HEK293 (cell line): Measurements from ENCODE around the gene LGR5.

Source experiments
- CTCF ChIA-PET: fragments of 350-600 bp; formaldehyde crosslinking; extraction: SDS; loops from one replicate; lab custom pipeline; 2021; ENCODE audit warnings: antibody characterized with exemption; lab: Yijun Ruan, JAX
- POLR2A ChIA-PET: fragments of 300-600 bp; formaldehyde crosslinking; extraction: SDS; loops from one replicate; lab custom pipeline; 2020; ENCODE audit warnings: antibody characterized with exemption, inconsistent platforms; lab: Yijun Ruan, JAX
- H3K27ac ChIP-seq: fragments of 200-500 bp; sonication (Bioruptor generic); 2 replicates; pipeline ENCODE4 v1.5.1; 2014; ENCODE audit warnings: low read depth, low read length, control low read depth, inconsistent platforms; ENCODE audit errors: extremely low read depth
- H3K36me3 ChIP-seq, 2 experiments: fragments of 200-500 bp in 1 of 2; sonication (Bioruptor generic) in 1 of 2; 1 replicate in 1 of 2; 2 replicates in 1 of 2; pipeline ENCODE4 v1.5.1; 2014 to 2017; ENCODE audit warnings: inconsistent platforms in 2 of 2, low read length in 2 of 2; ENCODE audit not compliant: control insufficient read depth in 2 of 2, insufficient read depth in 1 of 2
- H3K4me1 ChIP-seq: fragments of 200-500 bp; sonication (Bioruptor generic); 2 replicates; pipeline ENCODE4 v1.5.1; 2014; ENCODE audit warnings: mild to moderate bottlenecking, low read length, inconsistent platforms; ENCODE audit not compliant: control insufficient read depth, insufficient read depth
- H3K4me3 ChIP-seq: 2 replicates; pipeline ENCODE4 v1.5.1; 2011; ENCODE audit warnings: low read depth, mild to moderate bottlenecking, control low read depth, low read length, moderate library complexity
- H3K9me3 ChIP-seq: fragments of 200-500 bp; sonication (Bioruptor generic); 2 replicates; pipeline ENCODE4 v1.5.1; 2014; ENCODE audit warnings: low read depth, low read length, inconsistent platforms; ENCODE audit not compliant: control insufficient read depth, insufficient read depth
- FEZF1 ChIP-seq: fragments of 450-650 bp; formaldehyde crosslinking; IDR thresholded peaks from 2 replicates; pipeline ENCODE4 v1.5.1; 2016; ENCODE audit warnings: missing biosample characterization, missing genetic modification characterization
- GLI2 ChIP-seq: fragments of 450-650 bp; formaldehyde crosslinking; IDR thresholded peaks from 2 replicates; pipeline ENCODE4; 2017; ENCODE audit warnings: missing biosample characterization, missing genetic modification characterization, low read depth, borderline replicate concordance
- GLIS1 ChIP-seq: fragments of 450-650 bp; formaldehyde crosslinking; IDR thresholded peaks from 2 replicates; pipeline ENCODE4 v1.5.1; 2016; ENCODE audit warnings: missing biosample characterization, missing genetic modification characterization
- HOXC10 ChIP-seq: sonication (generic); formaldehyde crosslinking; IDR thresholded peaks from 2 replicates; pipeline ENCODE4 v1.8.1; 2023; ENCODE audit warnings: mild to moderate bottlenecking, missing genetic modification reagents
- IKZF3 ChIP-seq: fragments of 450-650 bp; IDR thresholded peaks from 2 replicates; pipeline ENCODE4 v1.5.0; 2018; ENCODE audit warnings: missing biosample characterization, mild to moderate bottlenecking, missing genetic modification characterization, moderate library complexity
- KLF9 ChIP-seq: fragments of 450-650 bp; formaldehyde crosslinking; IDR thresholded peaks from 2 replicates; pipeline ENCODE4 v1.5.1; 2016; ENCODE audit warnings: missing biosample characterization, missing genetic modification characterization, low read depth
- SCRT1 ChIP-seq: fragments of 450-650 bp; formaldehyde crosslinking; IDR thresholded peaks from 2 replicates; pipeline ENCODE4 v1.5.1; 2016; ENCODE audit warnings: missing biosample characterization, missing genetic modification characterization, borderline replicate concordance
- SP2 ChIP-seq: fragments of 450-650 bp; formaldehyde crosslinking; IDR thresholded peaks from 2 replicates; pipeline ENCODE4 v1.5.1; 2016; ENCODE audit warnings: missing biosample characterization, missing genetic modification characterization
- TRIM28 ChIP-seq: IDR thresholded peaks from 2 replicates; pipeline ENCODE4 v1.6.1; 2011; ENCODE audit warnings: low read length, control low read depth, borderline replicate concordance
- ZBTB48 ChIP-seq: fragments of 450-650 bp; formaldehyde crosslinking; IDR thresholded peaks from 2 replicates; pipeline ENCODE4 v1.5.1; 2016; ENCODE audit warnings: missing biosample characterization, missing genetic modification characterization
- ZBTB7A ChIP-seq: fragments of 450-650 bp; formaldehyde crosslinking; IDR thresholded peaks from 2 replicates; pipeline ENCODE4 v1.5.1; 2016; ENCODE audit warnings: low read depth, missing biosample characterization, missing genetic modification characterization
- ZIC2 ChIP-seq: fragments of 450-650 bp; formaldehyde crosslinking; IDR thresholded peaks from 2 replicates; pipeline ENCODE4 v1.5.1; 2016; ENCODE audit warnings: missing biosample characterization, missing genetic modification characterization
- ZNF10 ChIP-seq: fragments of 450-650 bp; formaldehyde crosslinking; IDR thresholded peaks from 2 replicates; pipeline ENCODE4 v1.5.1; 2017; ENCODE audit warnings: missing biosample characterization, missing genetic modification characterization
- ZNF155 ChIP-seq: fragments of 450-650 bp; formaldehyde crosslinking; IDR thresholded peaks from 2 replicates; pipeline ENCODE4 v1.5.1; 2016; ENCODE audit warnings: missing biosample characterization, missing genetic modification characterization
- ZNF16 ChIP-seq: fragments of 450-650 bp; formaldehyde crosslinking; IDR thresholded peaks from 2 replicates; pipeline ENCODE4 v1.5.1; 2016; ENCODE audit warnings: low read depth, missing biosample characterization, missing genetic modification characterization
- ZNF169 ChIP-seq: fragments of 450-650 bp; formaldehyde crosslinking; IDR thresholded peaks from 2 replicates; pipeline ENCODE4 v1.5.1; 2016; ENCODE audit warnings: missing biosample characterization, missing genetic modification characterization
- ZNF184 ChIP-seq: fragments of 450-650 bp; IDR thresholded peaks from 2 replicates; pipeline ENCODE4 v1.5.1; 2018; ENCODE audit warnings: missing biosample characterization, mild to moderate bottlenecking, missing genetic modification characterization
- ZNF221 ChIP-seq: fragments of 450-650 bp; formaldehyde crosslinking; IDR thresholded peaks from 2 replicates; pipeline ENCODE4 v1.5.1; 2017; ENCODE audit warnings: missing biosample characterization, missing genetic modification characterization, borderline replicate concordance
- ZNF292 ChIP-seq: fragments of 450-650 bp; formaldehyde crosslinking; IDR thresholded peaks from 2 replicates; pipeline ENCODE4 v1.5.1; 2016; ENCODE audit warnings: low read depth, missing biosample characterization, missing genetic modification characterization, borderline replicate concordance
- ZNF423 ChIP-seq: fragments of 450-650 bp; formaldehyde crosslinking; IDR thresholded peaks from 2 replicates; pipeline ENCODE4 v1.5.1; 2016; ENCODE audit warnings: missing biosample characterization, missing genetic modification characterization
- ZNF530 ChIP-seq: fragments of 450-650 bp; formaldehyde crosslinking; IDR thresholded peaks from 2 replicates; pipeline ENCODE4 v1.5.1; 2016; ENCODE audit warnings: low read depth, missing biosample characterization, missing genetic modification characterization
- ZNF549 ChIP-seq: fragments of 450-650 bp; IDR thresholded peaks from 2 replicates; pipeline ENCODE4 v1.5.1; 2018; ENCODE audit warnings: missing biosample characterization, missing genetic modification characterization, mild to moderate bottlenecking, inconsistent platforms, moderate library complexity
- ZNF626 ChIP-seq: fragments of 450-650 bp; sonication (Bioruptor Pico); formaldehyde crosslinking; IDR thresholded peaks from 2 replicates; pipeline ENCODE4 v1.5.1; 2018; ENCODE audit warnings: missing biosample characterization, missing genetic modification characterization, inconsistent platforms
- ZNF660 ChIP-seq: fragments of 450-650 bp; IDR thresholded peaks from 2 replicates; pipeline ENCODE4 v1.5.1; 2018; ENCODE audit warnings: missing biosample characterization, mild to moderate bottlenecking, missing genetic modification characterization
- ZNF791 ChIP-seq: fragments of 450-650 bp; formaldehyde crosslinking; IDR thresholded peaks from 2 replicates; pipeline ENCODE4 v1.5.1; 2016; ENCODE audit warnings: missing biosample characterization, missing genetic modification characterization
- TF ChIP-seq, protein P1 (sequence below): fragments of 450-650 bp; formaldehyde crosslinking; IDR thresholded peaks from 2 replicates; pipeline ENCODE4 v1.5.1; 2016; ENCODE audit warnings: missing biosample characterization, missing genetic modification characterization
- TF ChIP-seq, protein P2 (sequence below): fragments of 450-650 bp; formaldehyde crosslinking; IDR thresholded peaks from 2 replicates; pipeline ENCODE4 v1.5.1; 2016; ENCODE audit warnings: missing biosample characterization, missing genetic modification characterization
- TF ChIP-seq, protein P3 (sequence below): fragments of 450-650 bp; formaldehyde crosslinking; IDR thresholded peaks from 2 replicates; pipeline ENCODE4 v1.5.1; 2016; ENCODE audit warnings: missing biosample characterization, missing genetic modification characterization

The LGR5 gene

GRCh38 chr12:71504476-71504875 is 64.9 kb downstream of the LGR5 start:
- Histone ChIP-seq H3K4me3 (no peak overlapping the region), H3K27ac (peak overlapping the region; percentile 12; the same call in 1 of the 2 replicates), H3K9me3 (no peaks in the 10 kb centered on the region), H3K36me3 (no peaks in the 10 kb centered on the region), H3K4me1 (peaks cover 14% of the 10 kb centered on the region)
- POLR2A ChIA-PET: no interaction called here
- CTCF ChIA-PET: interaction anchor here (0.7 kb wide), 1 partner anchor 132 kb away, joined by 3 read pairs; no protein-coding TSS in a partner anchor
- no peak for TF ChIP-seq ZBTB48
- TF ChIP-seq ZIC2: peak; percentile 7; the same call in 1 of the 2 replicates
- peak; percentile 24; the same call in 1 of the 2 replicates for TF ChIP-seq GLIS1 (tag by site-specific recombination)
- TF ChIP-seq ZNF530 (tag by site-specific recombination): no peak
- TF ChIP-seq, protein P1, sequence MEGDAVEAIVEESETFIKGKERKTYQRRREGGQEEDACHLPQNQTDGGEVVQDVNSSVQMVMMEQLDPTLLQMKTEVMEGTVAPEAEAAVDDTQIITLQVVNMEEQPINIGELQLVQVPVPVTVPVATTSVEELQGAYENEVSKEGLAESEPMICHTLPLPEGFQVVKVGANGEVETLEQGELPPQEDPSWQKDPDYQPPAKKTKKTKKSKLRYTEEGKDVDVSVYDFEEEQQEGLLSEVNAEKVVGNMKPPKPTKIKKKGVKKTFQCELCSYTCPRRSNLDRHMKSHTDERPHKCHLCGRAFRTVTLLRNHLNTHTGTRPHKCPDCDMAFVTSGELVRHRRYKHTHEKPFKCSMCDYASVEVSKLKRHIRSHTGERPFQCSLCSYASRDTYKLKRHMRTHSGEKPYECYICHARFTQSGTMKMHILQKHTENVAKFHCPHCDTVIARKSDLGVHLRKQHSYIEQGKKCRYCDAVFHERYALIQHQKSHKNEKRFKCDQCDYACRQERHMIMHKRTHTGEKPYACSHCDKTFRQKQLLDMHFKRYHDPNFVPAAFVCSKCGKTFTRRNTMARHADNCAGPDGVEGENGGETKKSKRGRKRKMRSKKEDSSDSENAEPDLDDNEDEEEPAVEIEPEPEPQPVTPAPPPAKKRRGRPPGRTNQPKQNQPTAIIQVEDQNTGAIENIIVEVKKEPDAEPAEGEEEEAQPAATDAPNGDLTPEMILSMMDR: no peak
- TF ChIP-seq ZNF169 (tag by site-specific recombination): no peak

GRCh38 chr12:71509705-71510104 is 70.1 kb downstream of the LGR5 start:
- Histone ChIP-seq H3K4me1 (peaks cover 1% of the 10 kb centered on the region; the same call in 1 of the 2 replicates), H3K27ac (no peak overlapping the region), H3K4me3 (no peak overlapping the region), H3K9me3 (no peaks in the 10 kb centered on the region), H3K36me3 (no peaks in the 10 kb centered on the region)
- TF ChIP-seq ZNF155 (tag by site-specific recombination): no peak
- TF ChIP-seq ZNF791 (tag by site-specific recombination): no peak
- TF ChIP-seq SP2 (tag by site-specific recombination): no peak
- TF ChIP-seq, protein P2, sequence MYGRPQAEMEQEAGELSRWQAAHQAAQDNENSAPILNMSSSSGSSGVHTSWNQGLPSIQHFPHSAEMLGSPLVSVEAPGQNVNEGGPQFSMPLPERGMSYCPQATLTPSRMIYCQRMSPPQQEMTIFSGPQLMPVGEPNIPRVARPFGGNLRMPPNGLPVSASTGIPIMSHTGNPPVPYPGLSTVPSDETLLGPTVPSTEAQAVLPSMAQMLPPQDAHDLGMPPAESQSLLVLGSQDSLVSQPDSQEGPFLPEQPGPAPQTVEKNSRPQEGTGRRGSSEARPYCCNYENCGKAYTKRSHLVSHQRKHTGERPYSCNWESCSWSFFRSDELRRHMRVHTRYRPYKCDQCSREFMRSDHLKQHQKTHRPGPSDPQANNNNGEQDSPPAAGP: no peak
- TF ChIP-seq TRIM28: no peak
- TF ChIP-seq HOXC10 (CRISPR knock-in tag): no peak
- no peak for TF ChIP-seq FEZF1
- TF ChIP-seq ZBTB7A (tag by site-specific recombination): no peak
- TF ChIP-seq ZBTB48: no peak
- no peak for TF ChIP-seq SCRT1 (tag by site-specific recombination)
- TF ChIP-seq ZIC2: no peak
- no peak for TF ChIP-seq ZNF660 (tag by site-specific recombination)
- TF ChIP-seq ZNF10 (tag by site-specific recombination): no peak
- TF ChIP-seq KLF9: no peak
- TF ChIP-seq ZNF16 (tag by site-specific recombination): no peak
- no peak for TF ChIP-seq GLI2 (tag by site-specific recombination)
- ChIA-PET POLR2A (no interaction called here), CTCF (interaction anchor here (0.6 kb wide), 1 partner anchor 127 kb away, joined by 3 read pairs; no protein-coding TSS in a partner anchor)

DNA sequence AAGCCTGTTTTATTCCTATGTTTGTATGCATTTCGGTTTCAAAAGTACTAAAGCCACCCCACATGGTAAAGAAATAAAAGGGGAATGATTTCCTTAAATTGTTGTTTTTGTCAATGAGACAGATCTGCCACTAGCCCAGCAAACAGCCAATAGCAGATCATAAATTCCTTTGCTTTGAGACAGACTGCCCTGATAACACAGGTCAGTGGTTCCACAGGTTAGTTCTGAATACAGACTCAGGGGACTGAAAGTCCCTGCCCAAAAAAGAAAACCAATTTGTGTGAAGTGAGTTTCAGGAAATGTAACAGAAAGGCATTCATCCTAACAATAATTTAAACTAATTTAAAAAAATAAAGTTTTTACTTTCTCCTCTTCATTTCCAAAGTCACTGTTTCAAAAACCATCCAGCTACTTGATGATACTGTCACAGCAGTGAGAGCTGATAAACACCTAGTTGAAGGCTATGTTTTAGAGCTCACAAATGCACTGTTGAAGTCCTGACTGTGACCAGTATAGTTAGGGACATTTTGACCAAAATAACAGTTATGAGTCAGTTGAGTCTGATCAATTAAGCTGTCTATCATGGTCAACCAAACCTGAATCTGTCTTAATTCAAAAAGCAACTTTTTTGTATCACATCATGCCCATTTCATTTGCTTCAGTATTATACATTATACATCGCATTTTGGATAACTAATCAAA is 77.7 kb downstream of the LGR5 start:
- POLR2A ChIA-PET: no interaction called here
- H3K9me3 ChIP-seq: no peaks in the 10 kb centered on the region
- H3K27ac ChIP-seq: no peak overlapping the region
- CTCF ChIA-PET: interaction anchor here (1.2 kb wide), 1 partner anchor 73 kb away, joined by 3 read pairs; no protein-coding TSS in a partner anchor
- no peaks in the 10 kb centered on the region for H3K36me3 ChIP-seq
- H3K4me1 ChIP-seq: no peaks in the 10 kb centered on the region; the same call in 1 of the 2 replicates
- H3K4me3 ChIP-seq: no peak overlapping the region
- no peak for TF ChIP-seq ZNF292 (tag by site-specific recombination)
- TF ChIP-seq ZNF184: no peak
- TF ChIP-seq IKZF3: no peak
- no peak for TF ChIP-seq ZNF423 (tag by site-specific recombination)
- TF ChIP-seq ZNF549: no peak
- TF ChIP-seq ZNF155 (tag by site-specific recombination): no peak
- no peak for TF ChIP-seq ZNF221
- TF ChIP-seq, protein P3, sequence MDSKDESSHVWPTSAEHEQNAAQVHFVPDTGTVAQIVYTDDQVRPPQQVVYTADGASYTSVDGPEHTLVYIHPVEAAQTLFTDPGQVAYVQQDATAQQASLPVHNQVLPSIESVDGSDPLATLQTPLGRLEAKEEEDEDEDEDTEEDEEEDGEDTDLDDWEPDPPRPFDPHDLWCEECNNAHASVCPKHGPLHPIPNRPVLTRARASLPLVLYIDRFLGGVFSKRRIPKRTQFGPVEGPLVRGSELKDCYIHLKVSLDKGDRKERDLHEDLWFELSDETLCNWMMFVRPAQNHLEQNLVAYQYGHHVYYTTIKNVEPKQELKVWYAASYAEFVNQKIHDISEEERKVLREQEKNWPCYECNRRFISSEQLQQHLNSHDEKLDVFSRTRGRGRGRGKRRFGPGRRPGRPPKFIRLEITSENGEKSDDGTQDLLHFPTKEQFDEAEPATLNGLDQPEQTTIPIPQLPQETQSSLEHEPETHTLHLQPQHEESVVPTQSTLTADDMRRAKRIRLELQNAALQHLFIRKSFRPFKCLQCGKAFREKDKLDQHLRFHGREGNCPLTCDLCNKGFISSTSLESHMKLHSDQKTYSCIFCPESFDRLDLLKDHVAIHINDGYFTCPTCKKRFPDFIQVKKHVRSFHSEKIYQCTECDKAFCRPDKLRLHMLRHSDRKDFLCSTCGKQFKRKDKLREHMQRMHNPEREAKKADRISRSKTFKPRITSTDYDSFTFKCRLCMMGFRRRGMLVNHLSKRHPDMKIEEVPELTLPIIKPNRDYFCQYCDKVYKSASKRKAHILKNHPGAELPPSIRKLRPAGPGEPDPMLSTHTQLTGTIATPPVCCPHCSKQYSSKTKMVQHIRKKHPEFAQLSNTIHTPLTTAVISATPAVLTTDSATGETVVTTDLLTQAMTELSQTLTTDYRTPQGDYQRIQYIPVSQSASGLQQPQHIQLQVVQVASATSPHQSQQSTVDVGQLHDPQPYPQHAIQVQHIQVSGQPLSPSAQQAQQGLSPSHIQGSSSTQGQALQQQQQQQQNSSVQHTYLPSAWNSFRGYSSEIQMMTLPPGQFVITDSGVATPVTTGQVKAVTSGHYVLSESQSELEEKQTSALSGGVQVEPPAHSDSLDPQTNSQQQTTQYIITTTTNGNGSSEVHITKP (tag by site-specific recombination): no peak
- TF ChIP-seq ZNF626 (tag by site-specific recombination): no peak
